Type B pancreatic cell (in vitro differentiated cells): ENCODE data around the gene STK11IP. TPM values are rescaled to one million over a fixed set of nuclear protein-coding genes. Genes with fewer than 3 reads are reported as not detected.

Experiments
- DNase-seq: peaks from one replicate; pipeline ENCODE4 v3.0.0; 2021; ENCODE audit warnings: mixed read lengths; ENCODE audit not compliant: unreplicated experiment; ENCODE audit errors: extremely low spot score
- H3K27ac Mint-ChIP-seq: 2 replicates; pipeline ENCODE4 v1.8.0; 2021; ENCODE audit warnings: mild to moderate bottlenecking, mixed read lengths
- H3K27me3 Mint-ChIP-seq: 2 replicates; pipeline ENCODE4 v1.8.0; 2021; ENCODE audit warnings: mixed read lengths
- H3K36me3 Mint-ChIP-seq: 2 replicates; pipeline ENCODE4 v1.8.0; 2021; ENCODE audit warnings: mixed read lengths
- H3K4me1 Mint-ChIP-seq: one replicate; pipeline ENCODE4 v1.8.0; 2021; ENCODE audit warnings: mixed read lengths; ENCODE audit not compliant: unreplicated experiment
- H3K4me3 Mint-ChIP-seq: 2 replicates; pipeline ENCODE4 v1.8.0; 2021; ENCODE audit warnings: mild to moderate bottlenecking, mixed read lengths
- H3K9me3 Mint-ChIP-seq: 2 replicates; pipeline ENCODE4 v1.8.0; 2021; ENCODE audit warnings: mixed read lengths
- CTCF ChIP-seq: fragments of 200-600 bp; sonication (generic); conservative IDR thresholded peaks from 2 replicates; pipeline ENCODE4 v1.5.0; 2021; ENCODE audit warnings: antibody characterized with exemption, mild to moderate bottlenecking
- total RNA-seq: library from RNA; stranded (reverse); gene quantifications from 2 replicates; pipeline ENCODE4 v1.2.1, GENCODE V29; 2021; ENCODE audit warnings: low replicate concordance

STK11IP gene
- total RNA-seq, 1 donor from 2014 or later = 42.5 TPM

- Mint-ChIP-seq H3K9me3 (no peaks in the 10 kb centered on the region), H3K4me3 (no peak overlapping the region), H3K27ac (no peak overlapping the region), H3K36me3 (no peaks in the 10 kb centered on the region), H3K4me1 (peaks cover 20% of the 10 kb centered on the region), H3K27me3 (peaks cover 3% of the 10 kb centered on the region)
- no peak for TF ChIP-seq CTCF
- no peak for DNase-seq
These were observed 16.3 kb upstream of the STK11IP start for GRCh38 chr2:219581346-219581745.

- no peak for TF ChIP-seq CTCF
- Mint-ChIP-seq H3K4me3 (no peak overlapping the region), H3K27me3 (peaks cover 7% of the 10 kb centered on the region), H3K4me1 (peaks cover 25% of the 10 kb centered on the region), H3K36me3 (no peaks in the 10 kb centered on the region), H3K9me3 (no peaks in the 10 kb centered on the region), H3K27ac (no peak overlapping the region)
- DNase-seq = no peak
These were observed 6.6 kb upstream of the STK11IP start for GRCh38 chr2:219591091-219591490.

GRCh38 chr2:219592736-219593135 is 4.9 kb upstream of the STK11IP start:
- no peaks in the 10 kb centered on the region for H3K36me3 Mint-ChIP-seq
- no peak for TF ChIP-seq CTCF
- peaks cover 3% of the 10 kb centered on the region for H3K27me3 Mint-ChIP-seq
- H3K4me1 Mint-ChIP-seq = peaks cover 33% of the 10 kb centered on the region
- peak overlapping the region; percentile 21 for H3K27ac Mint-ChIP-seq
- DNase-seq = no peak
- H3K9me3 Mint-ChIP-seq = no peaks in the 10 kb centered on the region
- no peak overlapping the region for H3K4me3 Mint-ChIP-seq

- no peaks in the 10 kb centered on the region for H3K36me3 Mint-ChIP-seq
- no peak overlapping the region for H3K4me3 Mint-ChIP-seq
- peaks cover 3% of the 10 kb centered on the region for H3K27me3 Mint-ChIP-seq
- TF ChIP-seq CTCF = no peak
- peak overlapping the region; percentile 21 for H3K27ac Mint-ChIP-seq
- H3K9me3 Mint-ChIP-seq = no peaks in the 10 kb centered on the region
- no peak for DNase-seq
- peaks cover 34% of the 10 kb centered on the region for H3K4me1 Mint-ChIP-seq
These were observed 4.5 kb upstream of the STK11IP start for GRCh38 chr2:219593154-219593553.

GRCh38 chr2:219595256-219595655 is 2.4 kb upstream of the STK11IP start:
- peak; percentile 43 for TF ChIP-seq CTCF
- H3K4me3 Mint-ChIP-seq = peak overlapping the region; percentile 98
- H3K27me3 Mint-ChIP-seq = peaks cover 3% of the 10 kb centered on the region
- peak overlapping the region; percentile 89 for H3K27ac Mint-ChIP-seq
- H3K9me3 Mint-ChIP-seq = no peaks in the 10 kb centered on the region
- no peak for DNase-seq
- peaks cover 41% of the 10 kb centered on the region for H3K4me1 Mint-ChIP-seq
- H3K36me3 Mint-ChIP-seq = no peaks in the 10 kb centered on the region

GRCh38 chr2:219596954-219597551 is 604 bp upstream of the STK11IP start:
- Mint-ChIP-seq H3K9me3 (no peaks in the 10 kb centered on the region), H3K4me1 (peaks cover 41% of the 10 kb centered on the region), H3K36me3 (no peaks in the 10 kb centered on the region), H3K4me3 (peak overlapping the region; percentile 98), H3K27me3 (peaks cover 3% of the 10 kb centered on the region), H3K27ac (peak overlapping the region; percentile 98)
- no peak for DNase-seq
- no peak for TF ChIP-seq CTCF
